GF-D8 (cell line): ENCODE data around the gene STAG1.
"Not testable (repeated sequence)": the region's sequence is repeated elsewhere in the genome, so short reads cannot be mapped to it uniquely, and the experiment has no call there.

ENCODE experiments used
- DNase-seq: peaks from one replicate; lab custom pipeline; 2025; lab: John Stamatoyannopoulos, UW

STAG1 gene

DNA sequence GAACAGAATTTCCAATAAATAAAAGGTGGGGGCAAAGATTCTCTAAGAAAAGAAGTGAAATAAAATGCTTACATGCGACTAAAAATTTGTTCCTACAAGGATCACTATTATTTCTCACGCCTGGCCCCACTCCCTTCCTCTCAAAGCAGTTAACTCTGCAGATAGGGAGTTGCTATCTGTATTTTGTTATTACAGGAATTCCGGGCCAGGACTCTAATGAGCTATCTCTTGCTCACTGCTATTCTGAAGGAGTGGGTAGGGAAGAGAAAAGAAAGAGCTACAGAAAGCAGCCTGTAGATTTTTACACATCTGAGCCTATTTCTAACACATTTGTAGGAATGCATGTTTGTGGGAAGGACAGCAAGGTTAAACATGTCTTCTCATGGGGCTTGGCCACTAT, 361.6 kb downstream of the STAG1 start:
- no peak for DNase-seq

DNA sequence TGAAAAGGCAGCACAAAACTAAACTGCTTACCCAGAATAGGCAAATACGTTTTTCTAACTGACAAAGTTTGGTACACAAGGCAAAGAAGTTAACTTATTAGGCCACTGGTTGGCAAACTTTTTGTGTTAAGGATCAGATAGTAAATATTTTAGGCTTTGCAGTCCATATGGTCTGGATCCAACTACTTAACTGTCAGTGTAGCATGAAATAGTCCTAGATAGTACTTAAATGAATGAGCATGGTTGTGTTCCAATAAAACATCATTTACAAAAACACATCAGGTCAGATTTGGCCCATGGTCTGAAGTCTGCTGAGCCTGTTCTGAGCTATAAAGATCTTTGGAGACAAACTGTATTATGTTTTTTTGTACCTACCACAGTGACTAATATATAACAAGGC, 365.1 kb downstream of the STAG1 start:
- no peak for DNase-seq

DNA sequence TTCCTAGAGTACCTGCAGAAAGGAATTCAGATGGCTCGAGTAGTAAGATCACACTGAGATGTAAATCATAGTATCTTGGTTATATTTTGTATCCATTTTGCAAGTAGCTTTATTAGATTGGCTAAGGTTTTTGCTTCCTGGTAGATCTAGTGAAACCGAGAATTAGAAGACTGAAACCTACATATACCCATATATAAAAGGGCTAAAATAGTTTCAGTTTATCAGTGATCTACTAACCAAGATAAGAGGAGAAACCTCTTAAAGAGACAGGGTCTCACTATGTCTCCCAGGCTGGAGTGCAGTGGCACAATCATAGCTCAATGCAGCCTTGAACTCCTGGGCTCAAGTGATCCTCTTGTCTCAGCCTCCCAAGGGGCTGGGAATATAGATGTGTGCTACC, 366.7 kb downstream of the STAG1 start:
- DNase-seq = no peak

DNA sequence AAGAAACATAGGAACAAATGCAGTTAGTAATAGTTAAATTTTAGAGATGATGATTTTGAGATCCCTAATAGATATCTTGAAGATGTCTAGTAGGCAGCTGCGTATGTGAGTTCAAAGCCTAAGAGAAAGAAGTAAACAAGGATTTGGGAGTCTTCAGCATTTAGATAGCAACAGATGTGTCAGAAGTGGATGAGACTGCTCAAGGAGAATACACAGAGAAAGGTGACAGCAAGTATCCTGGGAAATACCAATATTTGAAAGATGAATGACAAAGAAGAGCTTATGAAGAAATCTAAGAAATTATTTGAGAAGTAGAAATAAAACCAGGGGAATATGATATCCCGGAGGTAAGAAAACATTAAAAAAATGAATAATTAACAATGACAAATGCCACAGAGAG, 371.1 kb downstream of the STAG1 start:
- DNase-seq = no peak

DNA sequence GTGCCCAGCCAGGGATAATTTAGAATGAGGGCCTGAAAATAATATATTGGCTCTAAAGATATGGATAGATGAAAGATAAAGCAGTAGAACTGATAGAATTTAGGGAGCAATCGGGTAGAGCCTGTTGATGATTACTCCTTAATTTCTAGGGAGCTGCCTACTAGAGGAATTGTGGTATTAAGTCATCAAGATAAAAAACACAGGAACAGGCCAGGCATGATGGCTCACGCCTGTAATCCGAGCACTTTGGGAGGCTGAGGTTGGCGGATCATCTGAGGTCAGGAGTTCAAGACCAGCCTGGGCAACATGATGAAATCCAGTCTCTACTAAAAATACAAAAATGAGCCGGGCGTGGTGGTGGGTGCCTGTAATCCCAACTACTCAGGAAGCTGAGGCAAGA, 371.6 kb downstream of the STAG1 start:
- DNase-seq = no peak

DNA sequence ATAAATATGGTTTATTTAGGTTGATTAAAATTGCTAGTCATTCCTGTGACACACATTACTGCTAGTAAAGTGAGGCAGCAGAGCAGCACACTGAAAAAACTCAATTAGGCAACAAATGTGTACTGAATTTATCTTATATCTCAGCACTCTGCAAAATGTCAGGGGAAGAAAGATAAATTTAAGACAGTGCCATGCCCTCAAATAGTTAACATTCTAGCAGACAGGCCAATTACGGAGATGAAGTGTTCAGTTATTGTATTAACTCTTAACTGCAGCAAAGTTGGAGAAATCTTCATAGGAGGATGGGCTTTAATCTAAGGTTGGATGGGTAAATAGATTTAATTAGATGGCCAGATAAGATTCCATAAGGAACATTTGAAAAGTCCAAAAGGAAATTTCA, 374.2 kb downstream of the STAG1 start:
- DNase-seq = no peak

DNA sequence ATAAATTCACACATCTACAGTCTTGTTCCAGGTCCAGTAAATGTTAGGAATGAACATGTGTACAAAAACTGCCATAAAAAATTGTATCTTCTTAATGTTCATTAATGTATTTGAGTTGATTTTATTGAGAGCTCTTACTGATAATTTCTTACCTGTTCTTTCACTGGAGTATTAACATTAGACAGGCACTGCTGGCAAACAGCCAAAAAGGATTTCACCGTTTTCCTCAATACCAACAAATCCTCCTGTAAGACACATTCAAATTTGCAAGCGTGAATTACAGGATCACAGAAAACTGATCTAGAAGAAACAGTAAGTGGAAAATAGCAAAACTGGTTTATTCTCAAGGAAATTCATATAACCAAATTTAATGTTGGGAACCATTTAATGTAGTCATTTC, 374.7 kb downstream of the STAG1 start:
- DNase-seq = no peak

DNA sequence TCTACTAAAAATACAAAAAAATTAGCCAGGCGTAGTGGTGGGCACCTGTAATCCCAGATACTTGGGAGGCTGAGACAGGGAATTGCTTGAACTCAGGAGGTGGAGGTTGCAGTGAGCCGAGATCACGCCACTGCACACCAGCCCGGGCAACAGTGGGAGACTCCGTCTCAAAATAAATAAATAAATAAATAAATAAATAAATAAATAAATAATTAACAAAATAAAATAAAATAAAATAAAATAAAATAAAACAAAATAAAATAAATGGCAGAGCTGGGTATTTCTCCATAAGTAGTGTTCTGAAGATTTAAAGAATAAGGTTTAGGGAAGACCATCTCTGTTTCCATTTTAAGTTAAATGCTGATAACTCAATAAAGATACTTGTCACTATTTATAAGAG, 376.4 kb downstream of the STAG1 start:
- DNase-seq = not testable (repeated sequence)

DNA sequence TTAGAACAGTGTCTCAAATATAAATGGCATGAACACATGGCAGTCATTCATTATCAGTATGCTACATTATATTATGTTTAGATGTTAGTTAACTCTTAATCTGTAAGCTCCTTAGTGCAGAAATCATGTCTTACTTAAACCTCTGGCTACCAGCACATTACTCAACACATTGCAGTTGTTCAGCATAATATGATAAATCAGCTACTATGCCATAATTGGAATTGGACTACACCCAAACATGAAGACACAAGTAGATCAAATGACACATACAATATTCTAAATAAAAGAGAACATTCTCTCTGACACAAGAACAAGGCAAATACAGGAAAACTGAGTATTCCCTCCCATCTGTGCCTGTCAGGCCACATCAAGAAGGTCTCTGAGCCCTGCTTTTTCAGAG, 385.9 kb downstream of the STAG1 start:
- no peak for DNase-seq

DNA sequence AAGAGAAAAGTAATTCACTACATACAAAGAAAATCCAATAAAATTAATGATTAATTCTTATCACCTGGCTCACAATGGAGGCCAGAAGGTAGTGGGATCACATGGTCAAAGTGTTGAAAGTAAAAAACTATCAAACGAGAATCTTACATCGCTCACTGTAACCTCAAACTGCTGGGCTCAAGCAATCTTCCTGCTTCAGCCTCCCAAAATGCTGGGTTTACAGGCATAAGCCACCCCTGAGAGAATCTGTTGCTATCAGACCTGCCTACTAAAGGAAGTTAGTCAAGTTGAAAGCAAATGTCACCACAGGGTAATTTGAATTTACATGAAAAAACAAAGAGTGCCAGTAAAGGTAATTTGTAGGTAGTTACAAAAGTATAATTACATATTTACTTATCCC, 398.7 kb downstream of the STAG1 start:
- no peak for DNase-seq

DNA sequence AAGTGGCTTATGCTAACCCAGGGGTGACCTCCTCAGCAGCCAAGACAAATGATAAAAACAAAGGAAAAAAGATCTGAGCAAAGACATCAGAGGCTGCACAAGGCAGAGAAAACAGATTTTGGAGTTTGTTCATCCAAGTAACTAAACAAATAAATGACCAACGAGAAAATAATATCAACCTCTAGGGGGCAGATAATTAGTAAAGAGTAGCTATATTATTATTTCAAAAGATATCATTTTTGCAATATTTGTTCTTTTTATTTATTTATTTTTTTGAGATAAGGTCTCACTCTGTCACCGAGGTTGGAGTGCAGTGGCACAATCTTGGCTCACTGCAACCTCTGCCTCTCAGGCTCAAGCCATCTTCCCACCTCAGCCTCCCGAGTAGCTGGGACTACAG, 400.3 kb downstream of the STAG1 start:
- DNase-seq = no peak

DNA sequence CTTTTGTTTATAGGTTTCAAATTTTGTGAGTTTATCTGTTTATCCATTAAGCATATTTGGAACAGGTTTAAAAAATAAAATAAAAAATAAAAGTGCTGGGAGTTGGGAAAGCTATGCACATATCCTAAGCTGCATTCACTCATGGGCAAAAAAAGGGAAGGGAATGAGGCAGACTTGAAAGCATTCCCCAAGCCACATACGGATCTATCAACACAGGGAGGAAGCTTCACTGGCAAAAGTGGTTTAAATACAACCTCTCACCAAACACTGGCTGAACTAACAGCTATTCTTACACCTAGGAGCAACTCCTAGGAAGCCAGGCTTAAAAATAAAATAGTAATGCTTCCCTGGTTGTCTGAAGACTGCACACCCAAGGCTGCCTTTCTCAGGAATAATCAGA, 400.8 kb downstream of the STAG1 start:
- no peak for DNase-seq

DNA sequence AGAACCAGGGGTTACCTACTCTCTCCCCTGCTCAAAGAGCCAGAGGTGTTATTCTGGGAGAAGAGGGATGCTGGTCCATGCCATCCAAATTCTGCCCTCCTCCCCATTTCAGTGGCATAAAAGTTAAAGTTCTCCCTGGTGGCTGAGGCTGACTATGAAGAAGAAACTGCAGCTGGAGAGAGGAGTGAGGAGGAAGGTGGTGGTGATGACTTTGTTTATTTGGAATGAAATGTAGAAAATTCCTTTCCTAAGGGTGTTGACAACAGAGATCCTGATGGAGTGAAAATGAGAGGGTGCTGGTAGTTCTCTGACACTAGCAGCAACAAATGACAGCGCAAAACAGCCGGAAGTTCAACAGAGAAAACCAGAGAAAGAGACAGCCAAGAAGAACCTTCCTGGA, 401.6 kb downstream of the STAG1 start:
- DNase-seq = no peak

DNA sequence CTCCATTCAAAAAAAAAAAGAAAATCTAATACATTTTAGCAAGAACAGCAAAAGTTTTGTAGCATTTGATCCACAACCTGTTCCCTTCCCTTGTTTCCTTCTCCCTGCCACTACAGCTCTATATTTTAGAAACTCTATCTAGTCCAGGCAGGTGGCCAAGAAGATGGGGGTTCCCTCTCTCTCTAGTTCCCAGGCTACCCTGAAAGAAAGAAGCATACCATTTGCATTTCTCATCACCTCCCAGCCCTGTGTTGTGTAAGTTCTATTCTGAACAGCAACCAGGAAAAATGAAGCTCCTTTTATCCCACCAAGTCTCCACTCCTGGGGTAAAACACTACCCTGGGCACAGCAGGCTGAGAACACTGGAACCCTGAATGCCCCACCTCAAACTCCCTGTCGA, 402.0 kb downstream of the STAG1 start:
- no peak for DNase-seq

DNA sequence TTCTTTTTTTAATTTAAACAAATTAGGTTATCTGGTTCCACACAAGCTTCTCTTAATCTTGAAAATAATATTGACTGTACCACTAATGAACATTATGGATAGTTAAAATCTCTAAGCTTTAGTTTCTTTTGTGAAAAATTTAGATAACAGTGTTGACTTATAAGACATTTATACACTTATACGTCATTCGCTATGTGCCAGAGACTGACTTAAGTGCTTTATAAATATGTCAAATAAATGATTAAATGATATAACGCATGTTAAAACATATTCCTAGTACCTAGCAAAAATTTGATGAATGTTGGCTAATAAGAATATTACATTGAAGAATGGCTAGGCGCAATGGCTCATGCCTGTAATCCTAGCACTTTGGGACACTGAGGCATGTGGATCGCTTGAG, 405.7 kb downstream of the STAG1 start:
- DNase-seq = no peak

DNA sequence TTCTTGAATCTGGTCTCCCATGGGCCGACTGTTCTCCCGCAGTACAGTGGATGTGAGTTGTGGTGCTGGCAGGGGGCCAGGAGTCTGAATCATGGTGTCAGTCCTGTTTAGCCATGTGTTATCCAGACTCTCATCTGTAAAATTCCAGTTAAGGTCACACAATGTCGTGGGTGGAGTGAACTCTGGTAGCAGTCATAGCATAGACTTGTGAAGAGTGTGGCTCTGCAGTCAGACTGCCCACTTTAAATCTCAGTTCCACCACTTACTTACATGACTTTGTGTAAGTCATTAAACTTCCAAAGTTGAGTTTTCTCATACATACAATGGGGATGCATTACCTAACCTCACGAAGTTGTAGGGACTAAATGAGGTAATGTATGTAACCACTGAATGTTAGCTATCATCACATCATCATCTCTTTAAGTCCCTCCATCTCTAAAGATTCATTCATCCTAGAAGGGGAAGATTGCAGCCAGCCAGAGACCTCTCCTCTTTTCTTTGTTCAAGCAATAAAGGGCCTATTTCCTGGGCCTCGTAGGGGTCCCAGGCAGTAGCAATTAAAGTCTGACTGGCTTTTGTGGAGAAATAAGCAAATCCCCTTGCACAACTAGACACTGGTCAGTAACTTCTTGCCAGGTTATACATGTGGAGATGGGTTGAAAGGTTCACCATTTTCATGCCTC, 408.2 kb downstream of the STAG1 start:
- DNase-seq = no peak

DNA sequence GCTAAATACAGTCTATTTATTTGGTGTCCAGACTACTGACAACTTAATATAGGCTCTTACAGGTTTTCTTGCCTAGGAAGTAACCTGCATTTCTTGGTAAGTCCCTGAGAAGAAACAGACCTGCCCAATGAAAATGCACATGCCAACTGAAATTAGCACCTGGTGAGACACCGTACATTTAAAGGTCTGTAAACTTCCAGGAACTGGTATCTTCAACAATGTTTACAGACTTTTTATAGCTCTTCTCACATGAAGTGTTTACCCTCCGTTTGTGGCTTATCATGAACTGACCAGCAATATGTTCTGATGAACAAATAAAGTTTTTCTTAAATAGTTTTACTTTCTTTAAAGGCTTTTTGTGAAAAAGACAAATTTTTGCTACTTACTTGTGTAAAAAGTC, 408.7 kb downstream of the STAG1 start:
- no peak for DNase-seq

DNA sequence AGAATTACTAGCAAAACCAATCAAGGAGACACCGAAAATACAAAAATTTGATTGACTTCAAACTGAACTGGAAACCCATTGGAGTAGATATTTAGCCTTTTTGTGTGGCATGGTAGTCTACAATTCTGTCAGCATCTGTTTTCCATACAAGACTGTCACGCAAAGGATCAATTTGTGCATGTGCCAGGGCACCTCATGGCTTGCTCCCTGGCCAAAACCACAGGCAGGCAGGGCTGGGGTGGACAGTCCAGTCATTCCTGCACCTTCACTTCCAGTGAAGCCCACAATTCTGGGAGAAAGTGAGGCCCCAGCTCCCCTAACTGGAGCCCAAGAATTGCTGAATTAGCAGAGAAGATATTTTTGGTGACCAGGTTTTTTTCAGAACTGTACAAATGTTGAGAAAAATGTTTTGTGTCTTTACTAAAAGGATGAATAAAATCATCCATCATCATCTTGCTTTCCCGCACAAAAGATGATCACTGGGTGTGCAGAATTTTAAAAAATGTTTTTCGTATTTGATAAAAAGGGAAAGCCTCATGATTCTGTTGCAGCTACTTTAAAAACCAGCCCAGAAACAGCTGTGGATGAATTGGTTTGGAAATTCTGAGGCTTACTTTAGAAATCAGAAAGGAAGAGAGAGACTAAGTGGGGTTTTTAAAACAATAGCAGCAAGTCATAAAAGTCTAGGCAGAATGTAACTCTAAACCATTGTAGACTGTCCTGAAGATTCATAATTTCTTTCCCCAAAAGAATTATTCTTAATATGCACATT, 415.7 kb downstream of the STAG1 start:
- no peak for DNase-seq

DNA sequence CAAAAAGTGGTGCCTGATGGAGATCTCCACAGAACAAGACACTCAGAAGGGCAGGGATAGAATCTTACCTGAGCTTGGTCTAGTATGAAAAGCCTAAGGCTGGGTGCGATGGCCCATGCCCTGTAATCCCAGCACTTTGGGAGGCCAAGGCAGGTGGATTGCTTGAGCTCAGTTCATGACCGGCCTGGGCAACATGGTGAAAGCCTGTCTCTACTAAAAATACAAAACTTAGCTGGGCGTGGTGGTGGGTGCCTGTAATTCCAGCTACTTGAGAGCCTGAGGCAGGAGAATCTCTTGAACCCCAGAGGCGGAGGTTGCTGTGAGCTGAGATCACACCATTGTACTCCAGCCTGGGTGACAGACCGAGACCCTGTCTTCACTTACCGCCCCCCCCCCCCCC, 417.5 kb downstream of the STAG1 start:
- not testable (repeated sequence) for DNase-seq

DNA sequence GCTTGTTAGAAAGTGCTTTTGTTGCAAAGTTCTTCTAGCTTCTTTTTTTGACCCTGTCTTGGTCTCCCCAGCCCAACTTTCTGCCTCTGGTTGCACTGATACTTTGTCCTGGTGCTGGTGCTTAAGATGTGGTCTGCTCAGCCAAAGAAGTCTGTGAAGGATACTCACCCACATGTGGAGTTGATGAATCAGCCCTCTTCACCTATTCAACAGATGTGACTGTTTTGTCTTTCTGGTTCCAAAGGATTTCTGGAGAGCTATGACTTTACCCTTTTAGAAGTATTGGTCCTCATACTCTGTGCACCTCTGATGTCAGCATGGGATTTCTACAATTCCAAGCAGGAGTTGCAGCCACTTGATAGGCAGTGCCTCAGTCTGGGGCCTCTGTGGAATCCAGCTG, 418.0 kb downstream of the STAG1 start:
- no peak for DNase-seq

DNA sequence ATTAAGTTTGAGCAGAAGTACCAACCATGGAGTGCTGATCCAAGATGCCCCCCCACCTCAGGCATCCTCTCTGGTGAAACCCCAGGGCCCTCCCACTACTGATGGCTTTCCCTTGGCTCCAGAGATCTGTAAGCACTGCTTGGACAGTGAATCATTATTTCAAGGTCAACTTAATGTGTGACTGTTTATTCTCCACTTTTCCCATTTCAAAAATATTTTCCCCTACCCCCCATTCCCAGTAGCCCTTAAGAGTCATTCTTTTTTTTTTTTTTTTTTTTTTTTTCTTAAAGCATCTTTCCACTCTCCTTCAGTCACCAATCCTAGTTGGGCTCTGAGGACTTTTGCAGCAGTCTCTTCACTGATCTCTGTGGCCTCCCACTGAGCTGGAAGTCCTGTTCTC, 419.4 kb downstream of the STAG1 start:
- no peak for DNase-seq

DNA sequence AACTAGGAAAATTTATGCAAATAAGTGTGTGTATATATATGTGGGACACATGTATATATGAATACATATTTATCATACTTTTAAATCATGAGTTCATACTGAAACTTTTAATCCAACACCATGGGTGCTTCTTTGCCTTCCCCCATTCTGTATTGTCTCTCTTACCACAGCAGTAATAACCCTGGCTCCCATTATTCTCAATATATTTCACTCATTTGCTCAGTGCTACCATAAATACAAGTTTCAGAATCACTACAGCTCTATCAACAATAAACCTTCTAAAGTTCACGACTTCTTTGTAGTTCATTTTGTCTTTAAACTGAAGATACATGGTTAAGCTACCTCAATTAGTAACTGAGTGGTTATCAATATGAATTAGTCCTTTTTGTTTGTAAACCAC, 419.9 kb downstream of the STAG1 start:
- DNase-seq = no peak

DNA sequence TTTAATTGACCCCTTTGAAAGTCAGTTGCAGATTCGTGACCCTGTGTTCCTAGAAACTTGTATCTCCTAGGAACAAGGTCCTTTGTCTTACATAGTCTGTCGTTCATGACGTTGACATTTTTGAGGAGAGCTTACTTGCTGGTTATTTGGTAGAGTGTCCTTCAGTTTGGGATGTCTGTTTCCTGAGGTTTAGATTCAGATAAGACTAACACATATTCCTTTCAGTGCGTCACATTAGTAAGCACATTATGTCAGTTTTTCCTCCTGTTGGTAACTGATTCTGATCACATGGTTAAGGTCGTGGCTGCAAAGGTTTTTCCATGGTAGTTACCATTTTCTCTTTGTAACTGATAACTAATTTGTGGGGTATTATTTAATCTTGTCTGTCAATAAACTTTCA, 421.3 kb downstream of the STAG1 start:
- DNase-seq = no peak

DNA sequence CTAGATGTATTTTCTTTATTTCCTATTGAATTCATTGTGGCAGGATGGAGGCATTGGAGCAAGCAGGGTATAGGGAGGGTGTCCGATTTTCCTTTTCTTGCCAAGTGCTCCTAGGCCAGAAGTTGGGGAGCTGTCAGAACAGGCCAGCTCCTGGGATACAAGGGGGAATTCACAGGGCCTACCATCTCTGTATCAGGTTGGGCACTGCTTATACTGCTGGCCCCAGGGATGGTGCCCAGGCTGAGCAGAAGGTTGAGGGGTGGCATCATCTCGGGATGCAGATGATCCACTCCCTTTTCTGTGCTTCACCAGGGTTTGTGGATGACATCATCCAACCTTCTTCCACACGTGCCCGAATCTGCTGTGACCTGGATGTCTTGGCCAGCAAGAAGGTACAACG, 422.6 kb downstream of the STAG1 start:
- DNase-seq = no peak
